ENCODE data around the gene FAM222B.
A peak's percentile ranks its signal among the peaks of the same experiment; 100 is the strongest.

The FAM222B gene

DNA sequence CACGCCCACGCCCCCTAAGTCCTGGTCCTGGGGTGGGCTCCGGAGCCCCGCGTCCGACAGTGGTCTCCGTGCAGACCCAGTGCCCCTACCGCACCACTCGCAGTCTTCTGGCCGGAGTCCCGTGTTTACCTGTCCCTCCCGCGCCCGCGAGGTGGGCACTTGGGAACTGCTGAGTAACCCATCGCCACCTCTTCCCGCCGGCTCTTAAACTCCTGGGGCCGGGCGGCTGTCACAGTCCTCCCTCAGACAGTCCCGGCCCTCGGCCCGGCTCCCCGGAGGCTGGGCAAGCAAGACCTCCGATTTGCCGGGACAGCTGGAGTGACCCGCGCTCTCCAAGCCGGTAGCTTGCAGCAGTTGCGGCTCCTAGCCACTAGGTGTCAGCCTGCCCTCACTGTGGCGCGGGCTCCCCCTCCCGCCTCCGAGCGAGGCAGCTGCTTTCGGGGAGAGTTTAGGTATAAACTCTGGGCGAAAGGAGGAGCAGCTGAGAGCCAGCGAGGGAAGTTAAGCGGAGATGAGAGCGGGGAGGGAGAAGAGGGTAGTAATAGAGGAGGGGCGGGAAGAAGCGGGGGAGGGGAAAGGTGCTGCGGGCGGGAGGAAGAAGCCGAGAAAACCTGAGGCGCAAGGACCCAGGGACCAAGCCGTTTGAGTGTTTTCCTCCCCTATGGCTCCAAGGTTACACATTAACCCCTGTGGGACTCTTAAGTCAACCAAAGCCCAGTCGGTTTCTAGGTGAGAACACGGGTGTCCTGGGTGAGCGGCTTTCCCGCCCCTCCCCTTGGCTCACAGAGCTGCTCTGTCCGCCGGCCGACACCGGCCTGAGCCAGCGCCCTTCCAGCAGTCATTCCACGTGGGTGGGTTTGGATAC is 115.7 kb downstream of the FAM222B start (continued):
- TF ChIP-seq ZNF24 (tag by site-specific recombination; IDR thresholded peaks at IDR 0.05) = peak; percentile 65; the same call in 1 of the 2 replicates
- TF ChIP-seq BCL11A (tag by site-specific recombination; IDR thresholded peaks at IDR 0.05; ENCODE audit: low read depth) = peak; percentile 93
- TF ChIP-seq, protein P1, sequence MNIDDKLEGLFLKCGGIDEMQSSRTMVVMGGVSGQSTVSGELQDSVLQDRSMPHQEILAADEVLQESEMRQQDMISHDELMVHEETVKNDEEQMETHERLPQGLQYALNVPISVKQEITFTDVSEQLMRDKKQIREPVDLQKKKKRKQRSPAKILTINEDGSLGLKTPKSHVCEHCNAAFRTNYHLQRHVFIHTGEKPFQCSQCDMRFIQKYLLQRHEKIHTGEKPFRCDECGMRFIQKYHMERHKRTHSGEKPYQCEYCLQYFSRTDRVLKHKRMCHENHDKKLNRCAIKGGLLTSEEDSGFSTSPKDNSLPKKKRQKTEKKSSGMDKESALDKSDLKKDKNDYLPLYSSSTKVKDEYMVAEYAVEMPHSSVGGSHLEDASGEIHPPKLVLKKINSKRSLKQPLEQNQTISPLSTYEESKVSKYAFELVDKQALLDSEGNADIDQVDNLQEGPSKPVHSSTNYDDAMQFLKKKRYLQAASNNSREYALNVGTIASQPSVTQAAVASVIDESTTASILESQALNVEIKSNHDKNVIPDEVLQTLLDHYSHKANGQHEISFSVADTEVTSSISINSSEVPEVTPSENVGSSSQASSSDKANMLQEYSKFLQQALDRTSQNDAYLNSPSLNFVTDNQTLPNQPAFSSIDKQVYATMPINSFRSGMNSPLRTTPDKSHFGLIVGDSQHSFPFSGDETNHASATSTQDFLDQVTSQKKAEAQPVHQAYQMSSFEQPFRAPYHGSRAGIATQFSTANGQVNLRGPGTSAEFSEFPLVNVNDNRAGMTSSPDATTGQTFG (tag by site-specific recombination; IDR thresholded peaks at IDR 0.05; ENCODE audit: borderline replicate concordance) = no peak
- TF ChIP-seq, protein P2, sequence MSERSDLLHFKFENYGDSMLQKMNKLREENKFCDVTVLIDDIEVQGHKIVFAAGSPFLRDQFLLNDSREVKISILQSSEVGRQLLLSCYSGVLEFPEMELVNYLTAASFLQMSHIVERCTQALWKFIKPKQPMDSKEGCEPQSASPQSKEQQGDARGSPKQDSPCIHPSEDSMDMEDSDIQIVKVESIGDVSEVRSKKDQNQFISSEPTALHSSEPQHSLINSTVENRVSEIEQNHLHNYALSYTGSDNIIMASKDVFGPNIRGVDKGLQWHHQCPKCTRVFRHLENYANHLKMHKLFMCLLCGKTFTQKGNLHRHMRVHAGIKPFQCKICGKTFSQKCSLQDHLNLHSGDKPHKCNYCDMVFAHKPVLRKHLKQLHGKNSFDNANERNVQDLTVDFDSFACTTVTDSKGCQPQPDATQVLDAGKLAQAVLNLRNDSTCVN (tag by site-specific recombination; optimal IDR thresholded peaks at IDR 0.05) = peak; percentile 41
- TF ChIP-seq ZNF555 (tag by site-specific recombination; conservative IDR thresholded peaks at IDR 0.05) = no peak
- TF ChIP-seq ZNF654 (tag by site-specific recombination; IDR thresholded peaks at IDR 0.05; ENCODE audit: low read depth) = peak; percentile 100
- TF ChIP-seq ZNF704 (tag by site-specific recombination; IDR thresholded peaks at IDR 0.05) = peak; percentile 47; the same call in 1 of the 2 replicates
- no peak for TF ChIP-seq ZNF426 (tag by site-specific recombination; IDR thresholded peaks at IDR 0.05)
- TF ChIP-seq, protein P3, sequence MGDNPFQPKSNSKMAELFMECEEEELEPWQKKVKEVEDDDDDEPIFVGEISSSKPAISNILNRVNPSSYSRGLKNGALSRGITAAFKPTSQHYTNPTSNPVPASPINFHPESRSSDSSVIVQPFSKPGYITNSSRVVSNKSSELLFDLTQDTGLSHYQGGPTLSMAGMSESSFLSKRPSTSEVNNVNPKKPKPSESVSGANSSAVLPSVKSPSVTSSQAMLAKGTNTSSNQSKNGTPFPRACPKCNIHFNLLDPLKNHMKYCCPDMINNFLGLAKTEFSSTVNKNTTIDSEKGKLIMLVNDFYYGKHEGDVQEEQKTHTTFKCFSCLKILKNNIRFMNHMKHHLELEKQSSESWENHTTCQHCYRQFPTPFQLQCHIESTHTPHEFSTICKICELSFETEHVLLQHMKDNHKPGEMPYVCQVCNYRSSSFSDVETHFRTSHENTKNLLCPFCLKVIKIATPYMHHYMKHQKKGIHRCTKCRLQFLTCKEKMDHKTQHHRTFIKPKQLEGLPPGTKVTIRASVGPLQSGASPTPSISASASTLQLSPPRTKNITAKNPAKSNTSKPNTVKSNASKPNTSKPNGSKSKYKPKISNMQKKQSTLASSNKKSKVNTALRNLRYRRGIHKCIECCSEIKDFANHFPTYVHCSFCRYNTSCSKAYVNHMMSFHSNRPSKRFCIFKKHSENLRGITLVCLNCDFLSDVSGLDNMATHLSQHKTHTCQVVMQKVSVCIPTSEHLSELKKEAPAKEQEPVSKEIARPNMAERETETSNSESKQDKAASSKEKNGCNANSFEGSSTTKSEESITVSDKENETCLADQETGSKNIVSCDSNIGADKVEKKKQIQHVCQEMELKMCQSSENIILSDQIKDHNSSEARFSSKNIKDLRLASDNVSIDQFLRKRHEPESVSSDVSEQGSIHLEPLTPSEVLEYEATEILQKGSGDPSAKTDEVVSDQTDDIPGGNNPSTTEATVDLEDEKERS (tag by site-specific recombination; IDR thresholded peaks at IDR 0.05) = no peak
- peak; percentile 92 for TF ChIP-seq GLIS2 (tag by site-specific recombination; IDR thresholded peaks at IDR 0.05)
- TF ChIP-seq ZNF398 (tag by site-specific recombination; IDR thresholded peaks at IDR 0.05) = peak; percentile 97
- peak; percentile 50 for TF ChIP-seq ZNF501 (tag by site-specific recombination; IDR thresholded peaks at IDR 0.05)
- no peak for TF ChIP-seq SETDB1 (IDR thresholded peaks at IDR 0.05; ENCODE audit: insufficient read length, low read length)
- peak; percentile 95 for TF ChIP-seq KLF9 (tag by site-specific recombination; IDR thresholded peaks at IDR 0.05; ENCODE audit: low read depth)
- TF ChIP-seq SP7 (tag by site-specific recombination; IDR thresholded peaks at IDR 0.05) = peak; percentile 64
- TF ChIP-seq ZBTB17 (tag by site-specific recombination; IDR thresholded peaks at IDR 0.05) = peak; percentile 65
- TF ChIP-seq ZNF791 (tag by site-specific recombination; IDR thresholded peaks at IDR 0.05) = no peak
- 0 out of 2 replicates have a peak, but pooled peaks have one; percentile 18 for TF ChIP-seq OSR2 (tag by site-specific recombination; IDR thresholded peaks at IDR 0.05)
- TF ChIP-seq ZNF146 (tag by site-specific recombination; IDR thresholded peaks at IDR 0.05) = peak; percentile 5
- no peak for TF ChIP-seq OVOL3 (tag by site-specific recombination; IDR thresholded peaks at IDR 0.05)
- no peak for TF ChIP-seq ZNF157 (tag by site-specific recombination; IDR thresholded peaks at IDR 0.05)
- no peak for TF ChIP-seq ZNF155 (tag by site-specific recombination; IDR thresholded peaks at IDR 0.05)
- peak; percentile 90 for TF ChIP-seq ZFHX2 (tag by site-specific recombination; conservative IDR thresholded peaks at IDR 0.05)
- TF ChIP-seq MEIS1 (CRISPR knock-in tag; IDR thresholded peaks at IDR 0.05; ENCODE audit: borderline replicate concordance) = no peak
- TF ChIP-seq ZNF423 (tag by site-specific recombination; IDR thresholded peaks at IDR 0.05) = peak; percentile 87
- no peak for TF ChIP-seq ZNF549 (tag by site-specific recombination; IDR thresholded peaks at IDR 0.05)

All from HEK293 (cell line).